H1 (cell line): ENCODE results near the gene SPG11. TPM values are rescaled to one million over a fixed set of nuclear protein-coding genes. Genes with fewer than 3 reads are reported as not detected.

Source experiments
- CTCF ChIA-PET: fragments of 300-600 bp; sonication (Branson Sonifier 250); formaldehyde crosslinking; loops from one replicate; lab custom pipeline; 2021; ENCODE audit not compliant: partially characterized antibody; lab: Charles Lee
- POLR2A ChIA-PET: fragments of 300-600 bp; sonication (Branson Sonifier 250); formaldehyde crosslinking; loops from one replicate; lab custom pipeline; 2021; ENCODE audit warnings: inconsistent platforms; ENCODE audit not compliant: partially characterized antibody; lab: Charles Lee
- DNase-seq, 2 experiments: peaks; one replicate each; pipeline versions ENCODE4 v3.0.0 to v3.0.0-alpha.2; 2010 to 2022; ENCODE audit warnings: low spot score in 2 of 2, low read depth in 1 of 2, mixed read lengths in 1 of 2
- FAIRE-seq: peaks from 2 replicates; lab custom pipeline; 2011; peaks lifted over from hg19 to GRCh38; lab: Jason Lieb, UNC
- H2AFZ ChIP-seq: 2 replicates; pipeline ENCODE4 v1.8.1; 2012; ENCODE audit warnings: low read length, inconsistent platforms
- H2AK5ac ChIP-seq: 2 replicates; pipeline ENCODE4 v1.6.1; 2013; ENCODE audit warnings: low read depth, low read length
- H2BK120ac ChIP-seq: replicated peaks from 2 replicates; pipeline ENCODE3; 2013; ENCODE audit warnings: low read depth, low read length, inconsistent platforms
- H2BK12ac ChIP-seq: 2 replicates; pipeline ENCODE4 v1.6.1; 2013; ENCODE audit warnings: low read depth, low read length
- H2BK15ac ChIP-seq: 2 replicates; pipeline ENCODE4 v1.6.1; 2013; ENCODE audit warnings: low read length
- H2BK20ac ChIP-seq: 2 replicates; pipeline ENCODE4 v1.6.1; 2013; ENCODE audit warnings: low read length
- H2BK5ac ChIP-seq: 2 replicates; pipeline ENCODE4 v1.6.1; 2013; ENCODE audit warnings: low read depth, low read length
- H3K14ac ChIP-seq: 2 replicates; pipeline ENCODE4 v1.6.1; 2013; ENCODE audit warnings: inconsistent platforms; ENCODE audit not compliant: insufficient read length
- H3K18ac ChIP-seq: 2 replicates; pipeline ENCODE4 v1.6.1; 2013; ENCODE audit warnings: low read length; ENCODE audit errors: extremely low read depth
- H3K23ac ChIP-seq: 2 replicates; pipeline ENCODE4 v1.6.1; 2013; ENCODE audit warnings: inconsistent platforms; ENCODE audit not compliant: insufficient read length
- H3K23me2 ChIP-seq: 2 replicates; pipeline ENCODE4 v1.6.1; 2013; ENCODE audit warnings: low read depth, low read length
- H3K27ac ChIP-seq: 2 replicates; pipeline ENCODE4 v1.6.1; 2011; ENCODE audit warnings: low read depth, low read length, inconsistent platforms
- H3K27me3 ChIP-seq, 4 experiments: replicated peaks in 1 of 4; 1 replicate in 1 of 4; 2 replicates in 3 of 4; pipeline versions ENCODE4 v1.6.1 to v1.8.1; 2011 to 2013; ENCODE audit warnings: low read length in 3 of 4, mild to moderate bottlenecking in 3 of 4, inconsistent platforms in 2 of 4, mixed read lengths in 2 of 4, moderate library complexity in 1 of 4; ENCODE audit not compliant: control insufficient read depth in 3 of 4, insufficient read depth in 3 of 4; ENCODE audit errors: extremely low read depth in 1 of 4
- H3K36me3 ChIP-seq, 4 experiments: 2 replicates each; pipeline versions ENCODE4 v1.6.1 to v1.8.1; 2011 to 2013; ENCODE audit warnings: mild to moderate bottlenecking in 4 of 4, low read length in 3 of 4, moderate library complexity in 2 of 4, control low read depth in 1 of 4, inconsistent platforms in 1 of 4; ENCODE audit not compliant: insufficient read depth in 4 of 4, control insufficient read depth in 2 of 4
- H3K4ac ChIP-seq: replicated peaks from 2 replicates; pipeline ENCODE3; 2013; ENCODE audit warnings: low read length, low read depth, mixed read lengths, inconsistent platforms; ENCODE audit not compliant: insufficient read length
- H3K4me1 ChIP-seq, 4 experiments: replicated peaks in 1 of 4; 1 replicate in 1 of 4; 2 replicates in 3 of 4; pipeline versions ENCODE4 v1.6.1 to v1.8.1; 2011 to 2013; ENCODE audit warnings: low read length in 3 of 4, inconsistent platforms in 2 of 4, mixed read lengths in 1 of 4; ENCODE audit not compliant: insufficient read depth in 4 of 4, control insufficient read depth in 3 of 4
- H3K4me2 ChIP-seq, 2 experiments: 2 replicates each; pipeline versions ENCODE4 v1.6.1 to v1.8.1; 2011 to 2013; ENCODE audit warnings: low read depth in 2 of 2, low read length in 2 of 2, control low read depth in 1 of 2, inconsistent platforms in 1 of 2, mild to moderate bottlenecking in 1 of 2; ENCODE audit not compliant: insufficient read depth in 1 of 2
- H3K4me3 ChIP-seq, 4 experiments: fragments of 200-600, 300-600 bp in 1 of 4; sonication (generic), shearing (Covaris generic), sonication (Bioruptor Twin) in 1 of 4; 2 replicates each; pipeline versions ENCODE4 v1.5.1 to v1.8.1; 2011 to 2016; ENCODE audit warnings: low read length in 4 of 4, low read depth in 3 of 4, control low read depth in 2 of 4, inconsistent platforms in 2 of 4, mild to moderate bottlenecking in 2 of 4, mixed read lengths in 1 of 4, moderate library complexity in 1 of 4; ENCODE audit not compliant: insufficient read depth in 2 of 4; ENCODE audit errors: extremely low read depth in 1 of 4
- H3K56ac ChIP-seq: replicated peaks from 2 replicates; pipeline ENCODE3; 2013; ENCODE audit warnings: low read depth, mild to moderate bottlenecking, mixed read lengths, low read length, inconsistent platforms; ENCODE audit not compliant: insufficient read length
- H3K79me1 ChIP-seq: 2 replicates; pipeline ENCODE4 v1.6.1; 2013; ENCODE audit warnings: low read depth, low read length, control low read depth
- H3K79me2 ChIP-seq, 2 experiments: 2 replicates each; pipeline versions ENCODE4 v1.6.1 to v1.8.1; 2012 to 2013; ENCODE audit warnings: low read length in 2 of 2, mild to moderate bottlenecking in 2 of 2, inconsistent platforms in 1 of 2; ENCODE audit not compliant: insufficient read depth in 2 of 2, control insufficient read depth in 1 of 2
- H3K9ac ChIP-seq, 4 experiments: replicated peaks in 1 of 4; 1 replicate in 1 of 4; 2 replicates in 3 of 4; pipeline versions ENCODE4 v1.6.1 to v1.8.1; 2011 to 2013; ENCODE audit warnings: low read depth in 3 of 4, low read length in 3 of 4, control low read depth in 2 of 4, mild to moderate bottlenecking in 2 of 4, moderate library complexity in 2 of 4, inconsistent platforms in 1 of 4; ENCODE audit errors: extremely low read depth in 1 of 4
- H3K9me3 ChIP-seq, 2 experiments: 2 replicates each; pipeline versions ENCODE4 v1.6.1 to v1.8.1; 2012 to 2013; ENCODE audit warnings: mild to moderate bottlenecking in 2 of 2, moderate library complexity in 2 of 2, control low read depth in 1 of 2, inconsistent platforms in 1 of 2, low read depth in 1 of 2, low read length in 1 of 2, mixed read lengths in 1 of 2; ENCODE audit not compliant: insufficient read depth in 2 of 2
- H4K20me1 ChIP-seq, 2 experiments: replicated peaks in 1 of 2; 2 replicates each; pipeline versions ENCODE3 to v1.8.1; 2011 to 2013; ENCODE audit warnings: inconsistent platforms in 2 of 2, low read length in 2 of 2, mild to moderate bottlenecking in 1 of 2; ENCODE audit not compliant: insufficient read depth in 2 of 2, control insufficient read depth in 1 of 2
- H4K5ac ChIP-seq: 2 replicates; pipeline ENCODE4 v1.6.1; 2013; ENCODE audit warnings: low read length, low read depth, mixed read lengths, inconsistent platforms; ENCODE audit not compliant: insufficient read length
- H4K8ac ChIP-seq: 2 replicates; pipeline ENCODE4 v1.8.0; 2013; ENCODE audit warnings: mild to moderate bottlenecking, moderate library complexity, low read length, inconsistent platforms; ENCODE audit not compliant: insufficient read depth; ENCODE audit errors: extremely low read depth
- H4K91ac ChIP-seq: replicated peaks from 2 replicates; pipeline ENCODE3; 2013; ENCODE audit warnings: low read length, mixed read lengths, inconsistent platforms; ENCODE audit not compliant: insufficient read length
- BRCA1 ChIP-seq: IDR thresholded peaks from 2 replicates; pipeline ENCODE4 v1.6.1; 2012; ENCODE audit warnings: low read depth, low read length, improper control_type of control experiment
- KDM1A ChIP-seq: fragments of 200-600, 300-600 bp; sonication (generic); IDR thresholded peaks from 2 replicates; pipeline ENCODE4 v1.7.1; 2016; ENCODE audit warnings: mild to moderate bottlenecking, low read length, borderline replicate concordance
- RAD21 ChIP-seq, 2 experiments: IDR thresholded peaks in 1 of 2; conservative IDR thresholded peaks in 1 of 2; 2 replicates each; pipeline ENCODE4 v1.6.1; 2011; ENCODE audit warnings: low read depth in 2 of 2, low read length in 2 of 2, improper control_type of control experiment in 1 of 2, inconsistent platforms in 1 of 2, mild to moderate bottlenecking in 1 of 2, moderate library complexity in 1 of 2
- WGBS, 2 experiments: shearing (Covaris generic) in 1 of 2; methylation state at CpG; one replicate each; pipeline versions ENCODE4 v1.1.6 to v1.1.7; 2013 to 2015; ENCODE audit warnings: low lambda C conversion rate in 2 of 2, mixed read lengths in 2 of 2, inconsistent platforms in 1 of 2, low coverage in 1 of 2, missing lambda C conversion rate in 1 of 2; ENCODE audit not compliant: insufficient replicate concordance in 2 of 2, insufficient coverage in 1 of 2, insufficient read length in 1 of 2; ENCODE audit errors: extremely low coverage in 1 of 2, missing lambda C conversion rate in 1 of 2; 5-methylcytosine and 5-hydroxymethylcytosine counted together
- polyA plus RNA-seq, 7 experiments: library from polyadenylated mRNA; depleted of rRNA in 3 of 7; stranded (reverse) in 5 of 7; unstranded in 2 of 7; fragments of >200 nt in 5 of 7; fragments of 200-250 nt in 2 of 7; gene quantifications; 1 replicate in 5 of 7; 2 replicates in 1 of 7; 4 replicates in 1 of 7; pipeline versions ENCODE4 v1.2.1 to v1.2.3, GENCODE V29; 2011 to 2013; ENCODE audit warnings: missing spikeins in 2 of 7, mixed read lengths in 2 of 7
- total RNA-seq: library from RNA; stranded (reverse); fragmentation: NEBNext Ultra II Directional; extraction: Animal tissue kit (Norgen Biotek cat#: 25700); gene quantifications from 2 replicates; pipeline ENCODE4 v1.2.1, GENCODE V29; 2021
- TF ChIP-seq, protein P1 (sequence below), 3 experiments: IDR thresholded peaks; 1 replicate in 2 of 3; 2 replicates in 1 of 3; pipeline versions ENCODE4 v1.5.1 to v1.6.1; 2011; ENCODE audit warnings: low read length in 3 of 3, mild to moderate bottlenecking in 3 of 3, inconsistent platforms in 2 of 3, low read depth in 1 of 3, moderate library complexity in 1 of 3; ENCODE audit not compliant: insufficient read depth in 1 of 3; ENCODE audit errors: control extremely low read depth in 1 of 3

SPG11 gene
- total and polyA plus RNA-seq, 2 of the 8 experiments (the other 6 are each of a cell fraction or from before 2014, with no cell fraction given) = 37.1 to 38.6 TPM

DNA sequence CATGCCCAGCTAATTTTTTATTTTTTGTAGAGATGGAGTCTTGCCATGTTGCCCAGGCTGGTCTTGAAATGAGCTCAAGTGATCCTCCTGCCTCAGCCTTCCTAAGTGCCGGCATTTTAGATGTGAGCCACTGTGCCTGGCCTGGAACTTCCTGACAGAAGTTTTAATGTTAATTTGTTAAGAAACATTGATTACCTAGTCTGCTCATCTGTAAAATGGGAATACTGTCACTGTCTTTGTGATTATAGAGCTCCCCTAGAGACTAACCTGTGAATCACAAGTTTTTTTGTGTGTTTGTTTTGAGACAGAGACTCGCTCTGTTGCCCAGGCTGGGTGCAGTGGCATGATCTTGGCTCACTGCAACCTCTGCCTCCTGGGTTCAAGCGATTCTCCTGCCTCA is 130.8 kb downstream of the SPG11 start:
- Histone ChIP-seq H3K79me1 (no peaks in the 10 kb centered on the region; the same call in none of the 2 replicates), H2BK120ac (no peak overlapping the region), H3K14ac (no peak overlapping the region), H3K18ac (no peak overlapping the region), H3K23ac (no peak overlapping the region), H3K27ac (no peak overlapping the region), H3K9ac (no peak overlapping the region), H4K5ac (no peak overlapping the region), H3K36me3 (peaks cover 0 to 5% (median 0%) of the 10 kb centered on the region in 4 experiments; a peak in 1 of 8 replicates), H3K79me2 (peaks cover 0 to 1% of the 10 kb centered on the region in 2 experiments; a peak in 2 of 4 replicates), H2AFZ (no peak overlapping the region), H3K9me3 (no peaks in the 10 kb centered on the region), H3K27me3 (no peaks in the 10 kb centered on the region), H4K91ac (no peak overlapping the region), H3K56ac (no peak overlapping the region), H2BK15ac (no peak overlapping the region), H3K23me2 (peaks cover 4% of the 10 kb centered on the region; the same call in 1 of the 2 replicates), H3K4me2 (no peak overlapping the region), H4K8ac (no peak overlapping the region), H4K20me1 (no peaks in the 10 kb centered on the region), H3K4me3 (no peak overlapping the region), H2AK5ac (no peak overlapping the region), H3K4me1 (peaks cover 0 to 4% (median 0%) of the 10 kb centered on the region in 4 experiments; a peak in 2 of 7 replicates), H2BK5ac (no peak overlapping the region), H2BK20ac (no peak overlapping the region), H3K4ac (no peak overlapping the region), H2BK12ac (no peak overlapping the region)
- no peak for DNase-seq
- TF ChIP-seq KDM1A = peak; percentile 93
- no peak for TF ChIP-seq BRCA1
- TF ChIP-seq, protein P1, sequence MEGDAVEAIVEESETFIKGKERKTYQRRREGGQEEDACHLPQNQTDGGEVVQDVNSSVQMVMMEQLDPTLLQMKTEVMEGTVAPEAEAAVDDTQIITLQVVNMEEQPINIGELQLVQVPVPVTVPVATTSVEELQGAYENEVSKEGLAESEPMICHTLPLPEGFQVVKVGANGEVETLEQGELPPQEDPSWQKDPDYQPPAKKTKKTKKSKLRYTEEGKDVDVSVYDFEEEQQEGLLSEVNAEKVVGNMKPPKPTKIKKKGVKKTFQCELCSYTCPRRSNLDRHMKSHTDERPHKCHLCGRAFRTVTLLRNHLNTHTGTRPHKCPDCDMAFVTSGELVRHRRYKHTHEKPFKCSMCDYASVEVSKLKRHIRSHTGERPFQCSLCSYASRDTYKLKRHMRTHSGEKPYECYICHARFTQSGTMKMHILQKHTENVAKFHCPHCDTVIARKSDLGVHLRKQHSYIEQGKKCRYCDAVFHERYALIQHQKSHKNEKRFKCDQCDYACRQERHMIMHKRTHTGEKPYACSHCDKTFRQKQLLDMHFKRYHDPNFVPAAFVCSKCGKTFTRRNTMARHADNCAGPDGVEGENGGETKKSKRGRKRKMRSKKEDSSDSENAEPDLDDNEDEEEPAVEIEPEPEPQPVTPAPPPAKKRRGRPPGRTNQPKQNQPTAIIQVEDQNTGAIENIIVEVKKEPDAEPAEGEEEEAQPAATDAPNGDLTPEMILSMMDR (IDR thresholded peaks at IDR 0.05; ENCODE audit: control extremely low read depth in 1 of 3, insufficient read depth in 1 of 3, low read depth in 1 of 3, low read length in 3 of 3) = peak in 1 of 3 experiments; percentile 32; a peak in 2 of 4 replicates
- TF ChIP-seq RAD21 (IDR thresholded peaks at IDR 0.05 in 1 of 2, conservative IDR thresholded peaks at IDR 0.05 in 1 of 2; ENCODE audit: low read depth in 2 of 2, low read length in 2 of 2) = peak in 1 of 2 experiments; percentile 17; a peak in 1 of 4 replicates
- 95% methylated on average over 3 of the region's 3 CpGs; no CpG with 5 or more reads in 1 of the 2 experiments for WGBS, 2 experiments
- ChIA-PET POLR2A (interaction anchor here (1.7 to 2.0 kb wide), 2 partner anchors 10 to 105 kb away, joined by 7 read pairs; partner anchors contain the start of gene CTDSPL2), CTCF (interaction anchor here (0.9 to 1.9 kb wide), 6 partner anchors 13 to 321 kb away, joined by 3 to 6 read pairs (median 3); no protein-coding TSS in a partner anchor)
- no peak for FAIRE-seq
